CD14-positive monocyte (primary cell): ENCODE results near the gene RBM43. TPM values are rescaled to one million over a fixed set of nuclear protein-coding genes. Genes with fewer than 3 reads are reported as not detected.

Experiments
- DNase-seq, 3 donors: peaks; one replicate each; pipeline ENCODE4 v3.0.0-alpha.2; 2011 to 2022
- H2AFZ ChIP-seq: 2 replicates; pipeline ENCODE4 v1.6.0; 2012; ENCODE audit warnings: mild to moderate bottlenecking, low read depth, low read length, inconsistent platforms; ENCODE audit not compliant: insufficient read depth, poor library complexity, severe bottlenecking
- H3K27ac ChIP-seq, 2 donors: 1 replicate in 1 of 2; 2 replicates in 1 of 2; pipeline ENCODE4 v1.5.1; 2012 to 2013; ENCODE audit warnings: low read length in 2 of 2, control low read depth in 1 of 2, inconsistent platforms in 1 of 2, low read depth in 1 of 2, mild to moderate bottlenecking in 1 of 2
- H3K27me3 ChIP-seq, 2 donors: one replicate each; pipeline versions ENCODE4 v1.6.0 to v1.6.1; 2011 to 2013; ENCODE audit warnings: low read length in 2 of 2; ENCODE audit not compliant: control insufficient read depth in 2 of 2, insufficient read depth in 2 of 2
- H3K36me3 ChIP-seq, 2 donors: replicated peaks in 1 of 2; 1 replicate in 1 of 2; 2 replicates in 1 of 2; pipeline versions ENCODE4 v1.5.1 to v1.6.1; 2012 to 2013; ENCODE audit warnings: low read length in 2 of 2, control low read depth in 1 of 2, inconsistent platforms in 1 of 2, mild to moderate bottlenecking in 1 of 2; ENCODE audit not compliant: insufficient read depth in 2 of 2, control insufficient read depth in 1 of 2
- H3K4me1 ChIP-seq, 2 donors: 1 replicate in 1 of 2; 2 replicates in 1 of 2; pipeline versions ENCODE4 v1.5.1 to v1.6.1; 2012 to 2013; ENCODE audit warnings: low read length in 2 of 2, control low read depth in 1 of 2, inconsistent platforms in 1 of 2, mild to moderate bottlenecking in 1 of 2, moderate library complexity in 1 of 2; ENCODE audit not compliant: insufficient read depth in 2 of 2, control insufficient read depth in 1 of 2
- H3K4me2 ChIP-seq: replicated peaks from 2 replicates; pipeline ENCODE3; 2012; ENCODE audit warnings: low read length, moderate library complexity, mild to moderate bottlenecking; ENCODE audit not compliant: poor library complexity, severe bottlenecking; ENCODE audit errors: extremely low read depth
- H3K4me3 ChIP-seq, 3 experiments: fragments of 200-600 bp in 1 of 3; sonication (generic) in 1 of 3; replicated peaks in 1 of 3; 1 replicate in 2 of 3; 2 replicates in 1 of 3; pipeline ENCODE4 v1.5.1; 2011 to 2013; ENCODE audit warnings: low read length in 3 of 3, mild to moderate bottlenecking in 3 of 3, control low read depth in 2 of 3, low read depth in 2 of 3, inconsistent platforms in 1 of 3, moderate library complexity in 1 of 3
- H3K79me2 ChIP-seq: 2 replicates; pipeline ENCODE4 v1.6.0; 2012; ENCODE audit warnings: mild to moderate bottlenecking, control low read depth, inconsistent platforms, low read length, moderate library complexity; ENCODE audit not compliant: insufficient read depth
- H3K9ac ChIP-seq: 2 replicates; pipeline ENCODE4 v1.6.0; 2017; ENCODE audit warnings: low read length, mild to moderate bottlenecking; ENCODE audit not compliant: insufficient read depth, poor library complexity, severe bottlenecking
- H3K9me3 ChIP-seq, 2 donors: replicated peaks in 1 of 2; 1 replicate in 1 of 2; 2 replicates in 1 of 2; pipeline versions ENCODE4 v1.5.1 to v1.6.1; 2012 to 2013; ENCODE audit warnings: low read length in 2 of 2, control low read depth in 1 of 2; ENCODE audit not compliant: control insufficient read depth in 1 of 2, insufficient read depth in 1 of 2
- H4K20me1 ChIP-seq: 2 replicates; pipeline ENCODE4 v1.6.0; 2012; ENCODE audit warnings: mild to moderate bottlenecking, low read length, control low read depth, moderate library complexity; ENCODE audit not compliant: insufficient read depth
- H3K27ac Mint-ChIP-seq, 7 donors: one replicate each; pipeline ENCODE4 v1.8.0; 2020; ENCODE audit warnings: mild to moderate bottlenecking in 7 of 7, mixed read lengths in 7 of 7, moderate library complexity in 6 of 7, inconsistent platforms in 2 of 7
- H3K27me3 Mint-ChIP-seq, 3 donors: one replicate each; pipeline ENCODE4 v1.8.0; 2021 to 2022; ENCODE audit warnings: low read depth in 3 of 3, mild to moderate bottlenecking in 3 of 3, mixed read lengths in 3 of 3, moderate library complexity in 3 of 3, inconsistent platforms in 1 of 3
- H3K36me3 Mint-ChIP-seq, 2 donors: one replicate each; pipeline ENCODE4 v1.8.0; 2020; ENCODE audit warnings: mixed read lengths in 2 of 2, inconsistent platforms in 1 of 2, mild to moderate bottlenecking in 1 of 2
- H3K4me1 Mint-ChIP-seq: one replicate; pipeline ENCODE4 v1.8.0; 2020; ENCODE audit warnings: mild to moderate bottlenecking, mixed read lengths
- H3K4me3 Mint-ChIP-seq, 2 donors: one replicate each; pipeline ENCODE4 v1.8.0; 2020; ENCODE audit warnings: mild to moderate bottlenecking in 2 of 2, mixed read lengths in 2 of 2, moderate library complexity in 1 of 2
- H3K9me3 Mint-ChIP-seq, 7 donors: one replicate each; pipeline ENCODE4 v1.8.0; 2020 to 2022; ENCODE audit warnings: mixed read lengths in 7 of 7, mild to moderate bottlenecking in 6 of 7, moderate library complexity in 6 of 7, inconsistent platforms in 2 of 7
- CTCF ChIP-seq: fragments of 200-600 bp; IDR thresholded peaks from one replicate; pipeline ENCODE4 v1.8.0; 2022; ENCODE audit warnings: antibody characterized with exemption, mild to moderate bottlenecking
- whole genome bisulfite sequencing: methylation state at CpG from one replicate; pipeline ENCODE4 v1.1.5; 2013; ENCODE audit warnings: missing lambda C conversion rate; ENCODE audit not compliant: insufficient coverage; 5-methylcytosine and 5-hydroxymethylcytosine counted together
- intact Hi-C, 2 donors: fragments of 100-400 bp; cut with micrococcal nuclease; formaldehyde crosslinking; loops; one replicate each; pipeline versions ENCODE4 v1.15.0 to v1.15.1; 2023
- polyA plus RNA-seq, 3 donors: library from polyadenylated mRNA; depleted of rRNA in 1 of 3; unstranded in 2 of 3; stranded (reverse) in 1 of 3; fragments of 300-500 nt in 2 of 3; fragments of >200 nt in 1 of 3; fragmentation: Illumina TruSeq in 2 of 3; gene quantifications; 1 replicate in 2 of 3; 2 replicates in 1 of 3; pipeline ENCODE4 v1.2.3, GENCODE V29; 2012 to 2021

RBM43 gene
- polyA plus RNA-seq, 3 donors = 0.24 to 2.6 (median 0.38) TPM

- DNase-seq = no peak
- intact Hi-C loops = no loop called here
- H2AFZ ChIP-seq = no peak overlapping the region
- Mint-ChIP-seq H3K27me3 (peaks cover 0 to 2% (median 0%) of the 10 kb centered on the region in 3 donors), H3K4me1 (peaks cover 11% of the 10 kb centered on the region), H3K4me3 (no peak overlapping the region), H3K36me3 (no peaks in the 10 kb centered on the region), H3K27ac (peak overlapping the region in 1 of 7 donors; percentile 60), H3K9me3 (peaks cover 0 to 5% (median 2%) of the 10 kb centered on the region in 7 donors)
- H3K9me3 ChIP-seq = peaks cover 0 to 3% of the 10 kb centered on the region in 2 donors
- H3K4me3 ChIP-seq = no peak overlapping the region
- TF ChIP-seq CTCF = no peak
- no CpG with 5 or more reads among the region's 3 CpGs for WGBS
- H3K36me3 ChIP-seq = no peaks in the 10 kb centered on the region
- H4K20me1 ChIP-seq = no peaks in the 10 kb centered on the region
- no peaks in the 10 kb centered on the region for H3K27me3 ChIP-seq
- H3K27ac ChIP-seq = no peak overlapping the region
- no peaks in the 10 kb centered on the region for H3K79me2 ChIP-seq
- no peak overlapping the region for H3K9ac ChIP-seq
- H3K4me2 ChIP-seq = no peak overlapping the region
- H3K4me1 ChIP-seq = peaks cover 5 to 6% of the 10 kb centered on the region in 2 donors
Measured at GRCh38 chr2:151306621-151307020, 45.0 kb upstream of the RBM43 start.

- intact Hi-C loops = no loop called here
- Mint-ChIP-seq H3K27me3 (peaks cover 0 to 2% (median under 1%) of the 10 kb centered on the region in 3 donors), H3K4me1 (peaks cover 12% of the 10 kb centered on the region)
Measured at GRCh38 chr2:151305129-151305691, 43.5 kb upstream of the RBM43 start.

More at GRCh38 chr2:151305129-151305691, 43.5 kb upstream of the RBM43 start:
- no peaks in the 10 kb centered on the region for H3K36me3 ChIP-seq
- no peak overlapping the region for H3K9ac ChIP-seq
- no peaks in the 10 kb centered on the region for H3K79me2 ChIP-seq
- no peak overlapping the region for H3K4me2 ChIP-seq
- H3K4me3 Mint-ChIP-seq = no peak overlapping the region
- no peak overlapping the region for H3K4me3 ChIP-seq
- no peak overlapping the region for H2AFZ ChIP-seq
- no peaks in the 10 kb centered on the region for H4K20me1 ChIP-seq
- H3K9me3 Mint-ChIP-seq = peaks cover 0 to 5% (median 2%) of the 10 kb centered on the region in 7 donors
- peak overlapping the region in 1 of 2 donors; percentile 65 for H3K27ac ChIP-seq
- H3K36me3 Mint-ChIP-seq = no peaks in the 10 kb centered on the region
- TF ChIP-seq CTCF = no peak
- no peak for DNase-seq
- H3K9me3 ChIP-seq = peaks cover 0 to 3% of the 10 kb centered on the region in 2 donors
- no peaks in the 10 kb centered on the region for H3K27me3 ChIP-seq
- peak overlapping the region in 6 of 7 donors; percentile 15 to 86 (median 65) for H3K27ac Mint-ChIP-seq
- peaks cover 5 to 6% of the 10 kb centered on the region in 2 donors for H3K4me1 ChIP-seq
